GM19193 (cell line): ENCODE data around the gene DOCK2.

Experiments used
- POLR2A ChIP-seq: IDR thresholded peaks from 4 replicates; pipeline ENCODE4 v1.6.1; 2011; ENCODE audit not compliant: insufficient read depth, insufficient read length; ENCODE audit errors: extremely low read depth

Gene DOCK2

GRCh38 chr5:169978714-169979113 lies 341.6 kb downstream of the DOCK2 start:
- no peak for TF ChIP-seq POLR2A

GRCh38 chr5:169979871-169980270 lies 342.8 kb downstream of the DOCK2 start:
- no peak for TF ChIP-seq POLR2A

GRCh38 chr5:169980418-169981053 lies 343.5 kb downstream of the DOCK2 start, which contains the start of gene INSYN2B:
Gene INSYN2B, minus strand, starts transcription at chr5:169980495. Its CDS starts 96,597 bp downstream, at chr5:169883898.
- TF ChIP-seq POLR2A, result no peak

DNA sequence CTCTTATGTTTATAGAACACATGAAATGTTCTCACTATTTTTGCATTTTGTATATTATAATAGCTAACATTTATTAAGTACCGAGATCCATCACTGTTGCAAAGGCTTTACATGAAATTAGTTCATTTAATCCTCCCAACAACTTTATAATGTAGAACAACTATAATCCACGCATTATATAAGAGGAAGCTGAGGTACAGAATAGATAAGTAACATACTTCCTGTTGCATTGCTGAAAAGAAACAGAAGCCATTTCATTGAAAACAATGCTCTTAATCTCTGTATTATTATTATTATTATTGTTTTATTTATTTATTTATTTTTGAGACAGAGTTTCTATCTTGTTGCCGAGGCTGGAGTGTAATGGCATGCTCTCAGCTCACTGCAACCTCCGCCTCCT lies 351.1 kb downstream of the DOCK2 start:
- TF ChIP-seq POLR2A, result no peak

GRCh38 chr5:169988947-169989346 lies 351.9 kb downstream of the DOCK2 start:
- no peak for TF ChIP-seq POLR2A

- no peak for TF ChIP-seq POLR2A
These were observed 352.3 kb downstream of the DOCK2 start for GRCh38 chr5:169989365-169989764.

GRCh38 chr5:169991115-169991869 lies 354.2 kb downstream of the DOCK2 start:
- no peak for TF ChIP-seq POLR2A

DNA sequence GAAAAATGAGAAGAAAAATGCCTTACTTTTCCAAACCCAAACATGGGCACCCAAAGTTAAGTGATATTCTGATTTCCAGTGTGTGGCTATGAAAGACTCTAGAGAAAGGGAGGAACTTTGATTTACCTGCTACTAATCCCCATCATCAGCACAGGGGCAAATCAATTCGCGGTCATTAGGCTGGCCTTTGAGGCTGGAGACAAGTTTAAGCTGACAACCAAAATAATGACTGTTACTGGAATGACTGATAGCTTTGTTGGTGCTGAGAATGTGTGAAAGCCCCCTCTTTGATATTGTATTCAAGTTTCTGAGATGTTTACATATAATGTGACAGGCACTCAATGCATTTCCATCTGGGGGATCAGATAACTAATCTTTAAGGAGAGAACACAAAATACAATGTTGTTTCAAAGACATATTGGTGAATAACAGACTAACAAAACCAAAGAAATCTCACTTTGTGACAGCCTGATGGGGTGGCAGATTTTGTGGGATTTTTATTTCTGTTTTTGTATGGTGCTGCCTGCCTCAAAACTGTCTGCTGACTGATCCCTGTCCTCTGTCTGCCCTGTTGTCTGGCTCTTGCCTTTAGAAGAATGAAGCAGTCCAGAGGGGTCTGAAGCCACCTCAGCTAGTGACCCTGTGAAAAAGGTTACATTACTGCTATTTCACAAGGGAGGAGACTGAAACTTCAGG lies 355.9 kb downstream of the DOCK2 start:
- no peak for TF ChIP-seq POLR2A

DNA sequence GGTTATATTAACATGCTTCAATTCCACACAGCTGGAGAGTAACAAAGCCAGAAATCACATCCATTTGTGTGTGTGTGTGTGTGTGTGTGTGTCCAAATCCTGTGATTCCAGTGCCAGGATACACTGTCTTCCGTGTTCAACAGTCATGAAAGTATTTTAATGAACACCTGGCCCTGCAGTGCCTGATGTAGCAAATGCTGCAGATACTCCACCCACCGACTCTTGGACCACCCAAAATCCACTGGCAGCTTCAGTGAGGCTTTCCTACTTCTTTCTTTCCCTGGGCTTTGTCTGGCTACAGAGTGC lies 356.4 kb downstream of the DOCK2 start:
- no peak for TF ChIP-seq POLR2A

DNA sequence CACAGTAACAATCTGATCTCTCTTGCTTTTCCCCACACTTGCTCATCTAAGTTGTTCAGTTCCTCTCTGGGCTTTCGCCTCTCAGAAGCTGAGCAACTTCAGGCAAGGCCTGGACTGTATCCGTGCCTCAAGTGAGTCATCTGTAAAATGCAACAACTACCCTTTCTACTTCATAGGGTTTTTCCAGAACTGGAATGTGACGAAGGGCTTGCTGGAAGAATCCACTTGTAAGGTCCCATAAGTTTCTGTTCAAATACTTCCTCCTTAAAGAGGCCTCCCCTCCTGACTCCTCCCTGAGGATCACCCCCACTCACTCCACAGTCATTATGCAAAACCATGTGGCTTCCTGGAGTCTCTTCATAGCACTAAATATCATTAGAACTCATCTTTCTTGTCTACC lies 360.7 kb downstream of the DOCK2 start:
- no peak for TF ChIP-seq POLR2A

GRCh38 chr5:169999621-170000020 lies 362.5 kb downstream of the DOCK2 start:
- TF ChIP-seq POLR2A, result no peak

- no peak for TF ChIP-seq POLR2A
These were observed 363.1 kb downstream of the DOCK2 start for GRCh38 chr5:170000155-170000554.

GRCh38 chr5:170006021-170006420 lies 368.9 kb downstream of the DOCK2 start:
- TF ChIP-seq POLR2A, result no peak

GRCh38 chr5:170008376-170008775 lies 371.3 kb downstream of the DOCK2 start:
- TF ChIP-seq POLR2A, result no peak

DNA sequence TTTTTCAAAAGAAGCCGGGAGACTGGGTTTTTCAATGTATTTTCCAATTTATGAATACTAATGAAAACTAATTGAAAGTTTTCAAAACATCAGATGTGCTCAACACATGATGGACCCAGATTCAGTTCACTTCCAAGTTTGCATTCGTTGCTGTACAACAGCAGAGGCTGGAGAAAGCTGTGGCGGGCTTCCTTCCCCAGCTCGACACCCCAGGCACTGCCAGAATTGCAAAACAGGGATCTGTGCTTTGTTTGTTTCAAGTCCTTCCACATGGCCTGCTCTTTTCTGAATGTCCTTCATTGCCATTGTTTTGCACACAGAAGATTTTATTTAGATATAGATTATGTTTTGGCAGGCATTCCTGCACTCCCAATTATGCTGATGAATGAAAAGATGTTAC lies 373.5 kb downstream of the DOCK2 start:
- no peak for TF ChIP-seq POLR2A

GRCh38 chr5:170011751-170012150 lies 374.7 kb downstream of the DOCK2 start:
- TF ChIP-seq POLR2A, result no peak

DNA sequence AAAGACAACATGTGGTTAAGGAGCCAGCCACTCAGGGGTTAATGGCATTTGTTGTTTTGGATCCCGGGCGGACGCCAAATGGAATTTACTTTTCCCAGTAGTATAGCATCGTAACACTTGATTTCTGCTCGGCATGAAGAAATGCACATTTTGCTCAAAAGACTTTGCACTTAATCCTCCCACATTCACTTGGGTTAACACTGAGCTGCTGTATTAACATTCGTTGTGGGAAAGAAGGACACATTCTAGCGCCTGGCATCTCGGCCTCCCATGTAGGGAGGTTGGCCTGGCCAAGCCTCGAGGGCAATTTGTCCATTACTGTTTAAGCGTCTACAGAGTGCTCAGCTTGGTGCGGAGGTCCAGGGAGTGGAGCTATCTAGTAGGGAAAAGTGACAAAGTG lies 375.5 kb downstream of the DOCK2 start:
- no peak for TF ChIP-seq POLR2A

- TF ChIP-seq POLR2A, result no peak
These were observed 383.3 kb downstream of the DOCK2 start for GRCh38 chr5:170020423-170020822.
